DMS53 treated with DMSO at 0.1 percent for 48 hours (cell line): ENCODE results near the gene SLC35E1.
"Not testable (repeated sequence)": the region's sequence is repeated elsewhere in the genome, so short reads cannot be mapped to it uniquely, and the experiment has no call there.

ENCODE experiments used
- DNase-seq: peaks from one replicate; lab custom pipeline; 2025; ENCODE audit not compliant: unreplicated experiment; lab: John Stamatoyannopoulos, UW

Gene SLC35E1

GRCh38 chr19:16548956-16549355 lies 23.3 kb downstream of the SLC35E1 start:
- no peak for DNase-seq

- DNase-seq, result no peak
Observed at GRCh38 chr19:16544473-16545231, 27.6 kb downstream of the SLC35E1 start.

GRCh38 chr19:16543734-16544133 lies 28.5 kb downstream of the SLC35E1 start:
- not testable (repeated sequence) for DNase-seq

GRCh38 chr19:16542910-16543472 lies 29.2 kb downstream of the SLC35E1 start:
- no peak for DNase-seq

DNA sequence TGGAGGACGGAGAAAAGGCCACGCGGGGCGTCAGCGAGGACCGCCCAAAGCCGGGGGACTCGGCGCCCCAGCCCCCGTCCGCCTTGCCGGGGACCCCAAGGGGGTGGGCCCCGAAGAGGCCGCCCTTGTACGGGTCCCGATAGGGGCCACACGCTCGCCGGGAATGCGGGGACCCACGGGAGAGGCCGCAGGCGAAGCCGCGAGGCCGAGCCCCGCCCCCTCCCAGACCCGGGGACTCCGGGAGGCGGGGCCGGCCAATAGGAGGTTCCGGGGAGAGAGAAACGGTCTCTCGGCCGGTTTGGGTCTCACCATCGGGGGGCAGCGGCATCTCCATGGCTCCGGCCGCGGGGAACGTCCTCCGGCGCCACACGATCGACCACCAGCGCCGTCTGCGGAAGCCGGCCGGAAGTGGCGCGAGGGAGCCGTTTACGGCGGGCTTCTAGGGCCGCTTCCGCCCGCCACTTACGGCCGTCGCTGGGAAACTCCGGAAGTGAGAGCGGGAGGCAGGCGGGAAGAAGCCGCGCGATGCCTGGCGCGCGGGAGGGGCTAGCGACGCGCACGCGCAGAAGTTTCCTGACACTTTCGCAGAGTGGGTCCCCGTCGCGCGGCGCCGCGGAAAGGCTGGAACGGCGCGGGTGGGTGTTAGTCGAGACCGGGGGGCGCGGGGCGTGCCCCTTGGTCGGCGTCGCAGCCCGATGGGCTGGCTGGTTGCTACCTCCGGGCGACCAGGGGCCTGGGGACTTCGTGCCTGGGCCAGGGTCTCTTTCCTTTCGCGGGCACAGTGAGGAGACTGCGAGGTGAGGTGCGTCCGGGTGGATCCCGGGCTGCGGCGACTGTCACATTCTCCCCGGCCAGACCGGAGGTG lies 29.9 kb downstream of the SLC35E1 start, which contains the start of gene CHERP:
TSS of gene CHERP (minus strand) at position 393 of the 865 bp plus-strand sequence. CDS start at position 334, 59 bp downstream.
- peak; percentile 78 for DNase-seq

DNA sequence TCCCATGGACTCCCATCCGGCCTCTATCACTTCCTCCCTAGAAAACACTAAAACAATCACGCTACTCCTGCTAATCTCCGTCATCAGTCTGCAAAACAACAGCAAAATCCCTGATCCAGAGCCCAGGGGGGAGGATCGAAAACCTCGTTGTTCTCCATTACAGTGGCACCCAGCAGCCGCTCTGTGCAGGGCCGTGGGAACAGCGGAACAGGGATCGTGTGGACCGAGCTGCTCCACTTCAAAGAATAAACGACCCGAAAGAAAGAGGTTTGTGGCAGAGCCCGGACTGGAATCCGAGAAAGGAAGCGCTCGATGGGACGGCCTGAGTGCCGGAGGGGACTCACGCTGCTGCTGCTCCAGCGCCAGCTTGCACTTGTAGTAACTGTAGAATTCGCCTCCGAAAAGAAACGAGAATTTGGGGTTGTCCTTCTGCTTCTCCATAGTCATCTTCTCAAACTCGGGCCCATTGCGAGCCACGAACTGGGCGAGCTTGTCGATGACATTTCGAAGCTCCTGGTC lies 30.6 kb downstream of the SLC35E1 start:
- no peak for DNase-seq

- no peak for DNase-seq
Observed at GRCh38 chr19:16540948-16541347, 31.3 kb downstream of the SLC35E1 start.

GRCh38 chr19:16537111-16537510 lies 35.1 kb downstream of the SLC35E1 start:
- DNase-seq, result no peak

- DNase-seq, result no peak
Observed at GRCh38 chr19:16536130-16536529, 36.1 kb downstream of the SLC35E1 start.

DNA sequence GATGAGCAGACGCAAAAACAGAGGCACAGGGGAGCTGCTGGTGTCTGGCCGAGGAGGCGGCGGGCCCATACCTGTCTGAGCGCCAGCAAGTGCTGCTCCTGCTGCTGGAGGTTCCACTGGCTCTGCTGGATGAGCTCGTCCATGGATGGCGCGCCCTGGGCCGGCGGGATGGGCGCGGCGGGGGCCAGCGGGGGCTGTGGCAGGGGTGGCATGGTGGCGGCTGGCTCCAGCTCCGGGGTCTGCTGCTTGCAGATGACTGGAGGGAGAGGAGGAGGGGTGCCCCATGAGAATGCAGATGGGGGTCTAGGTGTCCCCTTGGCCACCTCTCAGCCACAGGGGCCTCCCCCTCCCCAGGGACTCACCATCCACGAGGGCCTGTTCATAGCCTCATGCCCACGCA lies 36.8 kb downstream of the SLC35E1 start:
- no peak for DNase-seq

GRCh38 chr19:16532440-16533234 lies 39.6 kb downstream of the SLC35E1 start:
- no peak for DNase-seq

DNA sequence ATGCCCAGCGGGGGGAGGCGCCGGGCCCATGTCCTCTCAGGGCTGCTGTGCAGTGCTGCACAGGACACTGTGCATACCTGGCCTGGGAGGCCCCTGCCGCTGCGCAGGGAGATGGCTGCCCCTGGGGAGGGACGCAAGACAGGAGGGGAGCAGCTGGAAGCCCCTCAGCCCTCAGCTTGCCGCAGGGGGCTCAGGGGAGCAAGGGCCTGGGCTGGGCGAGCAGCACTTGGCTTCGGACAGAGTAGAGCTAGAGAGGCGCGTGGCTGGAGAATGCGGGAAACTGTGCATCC lies 40.9 kb downstream of the SLC35E1 start:
- no peak for DNase-seq

DNA sequence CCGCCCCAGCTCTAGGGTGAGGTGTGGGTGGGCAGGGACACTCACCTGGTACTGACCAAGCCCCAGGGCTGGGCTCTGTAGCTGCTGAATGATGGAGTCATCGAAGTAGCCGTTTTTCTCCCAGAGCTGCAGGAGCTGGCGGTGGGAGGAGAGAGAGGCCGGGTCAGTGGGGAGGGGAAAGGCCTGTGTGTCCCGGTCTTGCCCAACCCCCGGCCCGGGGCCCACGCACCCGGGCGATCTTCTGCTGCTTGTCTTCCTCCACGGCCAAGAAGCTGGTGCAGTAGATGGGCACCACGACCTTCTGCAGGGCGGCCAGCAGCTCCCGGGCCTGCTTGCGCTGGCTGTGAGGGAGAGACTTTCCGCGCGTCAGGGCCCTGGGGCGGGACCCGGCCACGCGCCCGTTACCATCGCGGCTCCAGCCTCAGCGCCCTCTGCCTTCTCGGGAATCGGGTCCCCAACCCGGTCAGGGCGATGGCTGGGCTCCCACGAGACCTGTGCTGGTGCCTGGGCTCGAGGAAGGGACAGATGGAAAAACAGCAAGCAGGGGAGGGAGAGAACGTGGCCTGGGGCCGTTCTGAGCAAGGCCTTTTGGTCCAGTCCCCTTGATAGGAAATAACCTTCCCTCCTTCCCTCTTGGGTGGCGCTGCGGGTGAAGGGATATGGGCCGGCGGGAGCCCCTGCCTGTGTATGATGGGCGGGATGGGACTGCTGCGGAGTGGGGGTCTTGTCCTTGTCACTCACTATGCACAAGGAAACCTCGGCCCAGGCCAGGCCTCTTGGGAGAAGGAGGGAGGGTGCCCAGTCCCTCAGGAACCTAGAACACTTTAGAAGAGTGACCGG lies 41.5 kb downstream of the SLC35E1 start:
- no peak for DNase-seq

- no peak for DNase-seq
Observed at GRCh38 chr19:16529466-16530144, 42.6 kb downstream of the SLC35E1 start.

DNA sequence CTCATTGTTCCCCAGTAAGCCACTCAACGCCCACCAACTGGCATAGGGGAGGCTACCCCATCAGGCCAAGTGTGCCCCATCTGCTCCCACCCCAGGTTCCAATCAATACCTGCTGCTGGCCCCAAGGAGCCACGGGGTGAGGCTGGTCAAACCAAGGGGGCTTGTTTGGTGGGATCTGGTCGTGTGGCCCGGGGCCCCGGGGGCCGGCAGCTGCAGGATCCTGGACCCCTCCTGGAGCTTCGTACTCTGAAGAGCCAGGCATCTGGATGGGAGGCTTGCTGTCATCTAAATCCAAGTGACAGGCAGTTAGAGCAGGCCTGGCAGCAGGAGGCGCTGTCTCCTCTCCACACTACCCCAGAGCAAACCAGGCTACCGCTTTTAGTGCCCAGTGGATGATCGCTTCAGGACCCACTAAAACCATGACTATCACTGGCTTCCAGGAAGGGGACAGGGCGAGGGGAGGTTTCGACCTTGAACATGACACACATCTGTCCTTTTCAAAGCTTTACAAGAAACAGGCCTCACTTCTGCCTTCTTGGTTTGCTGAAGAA lies 44.2 kb downstream of the SLC35E1 start:
- DNase-seq, result no peak

- DNase-seq, result no peak
Observed at GRCh38 chr19:16527334-16527935, 44.8 kb downstream of the SLC35E1 start.

DNA sequence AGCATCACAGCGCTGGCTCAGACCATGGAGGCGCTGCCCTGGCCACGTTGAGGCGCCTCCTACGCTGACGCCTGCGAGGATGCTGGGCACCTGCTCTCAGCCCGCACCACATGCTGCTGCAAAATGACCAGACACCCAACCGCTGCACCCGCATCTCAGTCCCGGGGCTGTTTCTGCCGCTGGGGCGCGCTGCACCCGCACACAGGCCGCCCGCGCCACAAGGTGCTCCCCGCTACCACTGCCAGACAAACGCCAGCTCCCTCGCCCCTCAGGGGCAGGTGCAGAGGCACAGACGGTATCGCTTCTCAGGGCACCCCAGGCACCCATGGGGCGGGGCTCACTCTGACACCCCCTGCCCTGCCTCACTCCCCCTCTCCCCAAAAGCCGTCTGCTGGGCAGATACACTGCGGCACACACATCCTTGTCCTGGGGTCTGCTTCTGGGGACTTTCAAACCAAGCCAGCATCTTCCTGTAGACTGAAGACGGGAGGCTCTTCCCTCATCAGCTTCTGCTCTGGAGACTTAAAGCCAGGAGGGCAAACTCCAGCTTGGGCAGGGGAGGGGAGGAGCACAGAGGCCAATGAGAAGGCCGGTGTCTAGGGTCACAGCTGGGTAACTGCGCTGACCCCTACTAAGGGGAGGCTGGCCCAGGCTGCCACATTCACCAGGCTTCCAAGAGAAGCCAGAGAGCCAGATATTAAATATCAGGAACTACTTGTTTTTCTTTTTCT lies 46.3 kb downstream of the SLC35E1 start:
- no peak for DNase-seq
